Measurements from ENCODE around the gene CTNNA3. TPM values are rescaled to one million over a fixed set of nuclear protein-coding genes. Genes with fewer than 3 reads are reported as not detected.

CTNNA3 gene
- total and polyA plus RNA-seq, 2 donors from 2014 or later, result 0.45 to 0.72 TPM

GRCh38 chr10:67650558-67650957 lies 45.4 kb downstream of the CTNNA3 start:
- Histone ChIP-seq H3K36me3 (ENCODE audit: control insufficient read depth in 2 of 3, insufficient read depth in 3 of 3, low read length in 3 of 3) (no peaks in the 10 kb centered on the region), H3K27ac (ENCODE audit: low read depth in 2 of 2, low read length in 2 of 2) (no peak overlapping the region), H3K9ac (ENCODE audit: low read length in 3 of 3) (no peak overlapping the region), H3K4me1 (ENCODE audit: control insufficient read depth in 2 of 3, insufficient read depth in 2 of 3, low read depth in 1 of 3, low read length in 3 of 3) (no peaks in the 10 kb centered on the region), H3K4me3 (ENCODE audit: low read length in 3 of 3) (no peak overlapping the region), H3K27me3 (ENCODE audit: control insufficient read depth, insufficient read depth, low read length) (no peaks in the 10 kb centered on the region), H3K9me3 (ENCODE audit: control insufficient read depth in 2 of 3, insufficient read depth in 1 of 3, low read length in 3 of 3) (no peaks in the 10 kb centered on the region)
- DNase-seq (no peak), FAIRE-seq (no peak)
- intact Hi-C loops (cut with DNase I), result no loop called here
- no peak for TF ChIP-seq CTCF (IDR thresholded peaks at IDR 0.05; ENCODE audit: borderline replicate concordance, extremely low read depth, insufficient read depth)

DNA sequence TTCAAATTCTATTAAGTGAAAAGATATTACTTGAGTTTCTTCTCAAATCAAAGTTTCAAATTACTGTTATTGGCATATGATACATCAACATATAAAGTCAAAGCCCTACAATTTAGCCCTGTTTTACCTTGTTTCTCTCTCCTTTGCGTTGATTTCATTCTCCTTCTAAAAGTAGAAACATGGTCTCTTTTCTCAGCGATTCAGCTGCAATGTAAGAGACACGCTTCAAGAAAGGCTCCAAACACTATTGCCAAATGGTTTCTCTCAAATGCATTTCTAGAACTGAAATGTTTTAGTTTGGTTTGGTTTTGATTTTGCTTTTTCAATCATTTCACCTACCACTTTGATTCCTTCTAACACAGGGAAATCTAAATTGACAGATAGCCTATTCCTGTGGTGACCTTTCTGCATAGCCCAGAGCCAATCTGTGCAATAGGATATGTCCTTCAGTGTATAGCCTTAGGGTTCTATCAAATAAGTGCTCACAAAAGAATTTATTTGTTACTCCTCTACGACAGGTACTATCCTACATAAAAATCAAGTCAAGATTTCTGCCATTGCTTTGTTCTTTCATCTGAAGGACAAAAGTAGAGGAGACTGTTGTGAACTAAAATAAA lies 47.3 kb downstream of the CTNNA3 start:
- Histone ChIP-seq H3K9ac (ENCODE audit: low read length in 3 of 3) (no peak overlapping the region), H3K27me3 (ENCODE audit: control insufficient read depth, insufficient read depth, low read length) (no peaks in the 10 kb centered on the region), H3K4me1 (ENCODE audit: control insufficient read depth in 2 of 3, insufficient read depth in 2 of 3, low read depth in 1 of 3, low read length in 3 of 3) (no peaks in the 10 kb centered on the region), H3K36me3 (ENCODE audit: control insufficient read depth in 2 of 3, insufficient read depth in 3 of 3, low read length in 3 of 3) (no peaks in the 10 kb centered on the region), H3K27ac (ENCODE audit: low read depth in 2 of 2, low read length in 2 of 2) (no peak overlapping the region), H3K4me3 (ENCODE audit: low read length in 3 of 3) (no peak overlapping the region), H3K9me3 (ENCODE audit: control insufficient read depth in 2 of 3, insufficient read depth in 1 of 3, low read length in 3 of 3) (no peaks in the 10 kb centered on the region)
- no peak for FAIRE-seq
- intact Hi-C loops (cut with DNase I), result no loop called here
- TF ChIP-seq CTCF (IDR thresholded peaks at IDR 0.05; ENCODE audit: borderline replicate concordance, extremely low read depth, insufficient read depth), result no peak
- DNase-seq, result no peak

- H3K9me3 ChIP-seq (ENCODE audit: control insufficient read depth in 2 of 3, insufficient read depth in 1 of 3, low read length in 3 of 3), result no peaks in the 10 kb centered on the region
- DNase-seq, result peak in 1 of 5 donors; percentile 8
- no peak for TF ChIP-seq CTCF (IDR thresholded peaks at IDR 0.05; ENCODE audit: borderline replicate concordance, extremely low read depth, insufficient read depth)
- intact Hi-C loops (cut with DNase I), result no loop called here
- no peak for FAIRE-seq
- no peak overlapping the region for H3K27ac ChIP-seq (ENCODE audit: low read depth in 2 of 2, low read length in 2 of 2)
- H3K4me3 ChIP-seq (ENCODE audit: low read length in 3 of 3), result no peak overlapping the region
- no peaks in the 10 kb centered on the region for H3K36me3 ChIP-seq (ENCODE audit: control insufficient read depth in 2 of 3, insufficient read depth in 3 of 3, low read length in 3 of 3)
- H3K4me1 ChIP-seq (ENCODE audit: control insufficient read depth in 2 of 3, insufficient read depth in 2 of 3, low read depth in 1 of 3, low read length in 3 of 3), result no peaks in the 10 kb centered on the region
- no peak overlapping the region for H3K9ac ChIP-seq (ENCODE audit: low read length in 3 of 3)
- no peaks in the 10 kb centered on the region for H3K27me3 ChIP-seq (ENCODE audit: control insufficient read depth, insufficient read depth, low read length)
Measured at GRCh38 chr10:67630904-67631303, 65.1 kb downstream of the CTNNA3 start.

Measured in kidney (tissue), 14 donors.